GM19025 (cell line): ENCODE data around the gene ZNF598.
"Not testable (repeated sequence)": the region's sequence is repeated elsewhere in the genome, so short reads cannot be mapped to it uniquely, and the experiment has no call there.

Experiments
- ATAC-seq: cut with Tn5 transposase; IDR thresholded peaks from one replicate; pipeline ENCODE4 v1.9.1; 2021; ENCODE audit warnings: mild to moderate bottlenecking, low read depth, moderate library complexity; ENCODE audit not compliant: unreplicated experiment

Gene ZNF598

GRCh38 chr16:1961651-1962067 lies 48.0 kb downstream of the ZNF598 start:
- no peak for ATAC-seq

- ATAC-seq, result no peak
These were observed 48.7 kb downstream of the ZNF598 start for GRCh38 chr16:1960665-1961630.

DNA sequence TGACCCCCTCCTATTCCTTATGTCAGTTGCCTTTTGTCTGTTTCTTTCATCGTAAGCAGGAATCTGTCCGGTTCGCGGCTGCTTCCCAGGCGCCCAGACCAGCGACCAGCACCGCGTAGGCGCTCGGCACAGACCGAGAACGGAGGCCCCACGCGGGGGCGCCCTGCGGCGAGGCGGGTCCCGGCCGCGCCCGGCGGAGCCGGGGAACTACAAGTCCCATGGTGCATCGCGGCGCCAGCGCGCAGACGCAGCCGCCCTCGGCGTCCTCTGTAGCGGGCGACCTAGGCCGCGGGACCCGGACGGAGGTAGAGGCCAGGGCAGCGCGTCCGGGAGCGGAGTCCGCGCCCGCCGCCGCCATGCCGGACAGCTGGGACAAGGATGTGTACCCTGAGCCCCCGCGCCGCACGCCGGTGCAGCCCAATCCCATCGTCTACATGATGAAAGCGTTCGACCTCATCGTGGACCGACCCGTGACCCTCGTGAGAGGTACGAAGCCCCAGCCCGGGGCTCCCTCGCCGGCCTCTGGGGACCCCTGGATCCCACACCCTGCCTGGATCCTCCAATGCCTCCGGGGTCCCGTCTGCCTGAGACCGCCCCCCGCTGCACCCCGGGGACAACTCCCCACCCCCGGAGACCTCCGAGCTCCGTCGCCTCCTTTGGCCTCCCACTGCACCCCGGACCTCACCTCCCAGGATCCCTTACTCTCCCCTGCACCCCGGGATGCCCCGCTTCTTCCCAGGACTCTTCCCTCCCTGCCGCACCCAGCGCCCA lies 50.2 kb downstream of the ZNF598 start, which contains the start of gene NDUFB10:
NDUFB10 (plus strand) TSS at position 270 of the 771 bp plus-strand sequence; CDS start at position 357, 87 bp downstream.
- ATAC-seq, result peak; percentile 75

DNA sequence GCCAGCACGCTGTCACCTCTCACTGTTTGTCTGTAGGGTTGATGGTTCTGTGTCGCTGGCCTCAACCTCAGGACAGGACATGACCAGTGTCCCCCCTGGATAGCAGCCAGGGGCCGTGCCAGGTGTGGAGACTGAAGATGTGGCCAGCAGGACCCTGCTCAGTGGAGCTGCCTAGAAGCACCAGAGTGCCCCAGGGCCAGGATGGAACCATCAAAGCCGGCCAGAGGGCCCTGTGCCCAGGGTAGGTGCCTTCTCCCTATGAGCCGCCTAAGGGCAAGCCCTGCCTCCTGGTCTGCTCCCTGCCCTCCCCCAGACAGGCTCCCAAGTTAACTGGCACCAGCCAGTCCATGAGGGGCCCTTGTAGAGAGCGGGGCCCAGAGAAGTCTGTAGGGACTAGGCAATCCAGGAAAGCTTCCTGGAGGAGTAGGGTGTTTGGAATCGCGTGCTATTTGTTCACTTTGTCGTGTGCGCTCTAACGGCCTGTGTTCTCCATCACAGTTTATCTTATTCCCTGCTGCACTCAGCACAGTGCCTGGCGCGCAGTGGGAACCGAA lies 50.8 kb downstream of the ZNF598 start:
- no peak for ATAC-seq

DNA sequence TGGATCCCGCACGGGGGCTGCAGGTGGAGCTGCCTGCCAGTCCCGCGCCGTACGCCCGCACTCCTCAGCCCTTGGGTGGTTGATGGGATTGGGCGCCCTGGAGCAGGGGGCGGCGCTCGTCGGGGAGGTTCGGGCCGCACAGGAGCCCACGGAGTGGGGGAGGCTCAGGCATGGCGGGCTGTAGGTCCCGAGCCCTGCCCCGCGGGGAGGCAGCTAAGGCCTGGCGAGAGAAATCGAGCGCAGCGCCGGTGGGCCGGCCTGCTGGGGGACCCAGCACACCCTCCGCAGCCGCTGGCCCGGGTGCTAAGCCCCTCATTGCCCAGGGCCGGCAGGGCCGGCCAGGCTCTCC lies 51.5 kb downstream of the ZNF598 start:
- ATAC-seq, result not testable (repeated sequence)

DNA sequence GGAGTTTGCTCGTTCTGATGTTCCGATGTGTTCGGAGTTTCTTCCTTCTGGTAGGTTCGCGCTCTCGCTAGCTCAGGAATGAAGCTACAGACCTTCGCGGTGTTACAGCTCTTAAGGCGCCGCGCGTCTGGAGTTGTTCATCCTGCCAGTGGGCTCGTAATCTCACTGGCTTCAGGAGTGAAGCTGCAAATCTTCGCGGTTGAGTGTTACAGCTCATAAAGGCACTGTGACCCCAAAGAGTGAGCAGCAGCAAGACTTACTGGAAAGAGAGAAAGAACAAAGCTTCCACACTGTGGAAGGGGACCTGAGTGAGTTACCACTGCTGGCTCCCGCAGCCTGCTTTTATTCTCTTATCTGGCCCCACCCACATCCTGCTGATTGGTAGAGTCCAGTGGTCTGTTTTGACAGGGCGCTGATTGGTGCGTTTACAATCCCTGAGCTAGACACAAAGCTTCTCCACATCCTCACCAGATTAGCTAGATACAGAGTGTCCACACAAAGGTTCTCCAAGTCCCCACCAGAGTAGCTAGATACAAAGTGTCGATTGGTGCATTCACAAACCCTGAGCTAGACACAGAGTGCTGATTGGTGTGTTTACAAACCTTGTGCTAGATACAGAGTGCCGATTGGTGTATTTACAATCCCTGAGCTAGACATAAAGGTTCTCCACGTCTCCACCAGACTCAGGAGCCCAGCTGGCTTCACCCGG lies 52.0 kb downstream of the ZNF598 start:
- ATAC-seq, result not testable (repeated sequence)

DNA sequence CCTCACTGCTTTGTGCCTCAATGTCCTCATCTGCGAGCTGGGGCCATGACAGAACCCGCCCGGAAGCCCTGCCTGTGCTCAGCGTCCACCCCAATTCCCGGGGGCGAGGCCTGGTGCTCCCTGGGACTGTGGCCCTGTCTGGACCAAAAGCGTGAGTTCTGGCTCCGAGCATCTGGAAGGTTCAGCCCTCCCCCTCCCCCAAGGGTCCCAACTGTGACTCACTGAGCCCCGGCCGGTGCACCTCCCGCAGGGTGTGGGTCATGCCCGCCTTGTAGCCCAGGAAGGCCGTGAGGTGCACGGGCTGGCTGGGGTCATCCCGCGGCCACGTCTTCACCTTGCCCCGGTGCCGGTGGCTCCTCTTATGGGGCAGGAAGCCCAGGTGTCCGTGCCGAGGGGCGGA lies 55.9 kb downstream of the ZNF598 start:
- ATAC-seq, result no peak

DNA sequence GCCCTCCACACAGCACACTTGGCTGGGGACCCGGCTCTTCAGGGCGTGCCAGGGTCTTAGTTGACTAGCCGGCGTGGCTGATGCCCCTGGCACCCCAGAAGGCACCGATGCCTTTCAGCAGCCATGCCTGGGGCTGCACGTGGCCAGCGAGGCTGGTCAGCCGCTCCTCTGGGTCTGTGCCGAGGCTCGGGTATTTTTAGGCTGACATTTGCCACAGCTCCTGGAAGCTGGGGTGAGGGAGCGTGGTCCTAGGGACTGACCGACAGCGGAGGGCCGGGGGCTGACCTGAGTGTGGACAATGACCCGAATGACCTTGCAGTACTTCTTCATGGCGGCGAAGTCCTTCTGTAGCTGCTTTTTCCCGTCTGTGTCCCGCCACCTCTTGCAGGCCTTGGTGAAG lies 59.1 kb downstream of the ZNF598 start:
- no peak for ATAC-seq

GRCh38 chr16:1950047-1950446 lies 59.6 kb downstream of the ZNF598 start:
- ATAC-seq, result no peak

GRCh38 chr16:1949507-1949906 lies 60.1 kb downstream of the ZNF598 start:
- no peak for ATAC-seq
